Measurements from ENCODE around the gene HINT2.

The HINT2 gene

DNA sequence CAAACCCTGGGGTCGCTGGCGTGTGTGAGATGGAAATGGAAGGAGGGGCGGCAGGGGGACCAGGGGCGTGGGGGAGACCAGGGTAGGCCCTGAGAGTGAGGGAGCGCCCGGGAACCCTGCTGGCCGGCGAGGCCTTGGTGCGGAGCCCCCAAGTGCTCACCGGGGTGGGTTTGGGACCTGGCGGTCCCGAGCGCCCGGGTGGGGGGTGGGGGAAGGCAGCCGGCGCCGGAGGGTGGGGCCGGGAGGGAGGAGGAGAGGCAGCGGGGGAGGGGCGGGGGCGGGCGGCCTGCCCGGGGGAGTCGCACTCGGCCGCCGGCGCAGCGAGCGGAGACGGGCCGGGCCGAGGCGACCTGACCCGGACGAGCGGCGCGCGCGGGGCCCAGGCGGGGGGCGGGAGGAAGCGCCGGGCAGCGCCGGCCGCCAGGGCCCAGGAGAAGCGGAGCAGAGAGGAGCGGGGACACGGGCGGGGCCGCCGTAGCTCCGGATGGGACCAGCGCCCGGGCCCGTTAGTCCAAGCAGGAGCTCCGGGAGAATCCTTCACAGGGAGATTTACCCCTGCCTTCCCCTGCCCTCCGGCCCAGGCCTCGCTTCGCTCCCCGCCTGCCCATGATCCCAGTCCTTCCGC lies 23.4 kb downstream of the HINT2 start, which contains the start of gene NPR2:
TSS of gene NPR2 (plus strand) at position 295 of the 625 bp plus-strand sequence. CDS start 818 bp downstream, outside the sequence.
- TF ChIP-seq TARDBP (IDR thresholded peaks at IDR 0.05) (no peak), CTBP1 (IDR thresholded peaks at IDR 0.05; ENCODE audit: borderline replicate concordance) (no peak), SP1 (IDR thresholded peaks at IDR 0.05) (no peak)
- DNase-seq (ENCODE audit: extremely low spot score): no peak
- ChIA-PET POLR2A (no interaction called here), CTCF (no interaction called here)

- POLR2A ChIA-PET: interaction anchor here (1.2 kb wide), 1 partner anchor 24 kb away, joined by 8 read pairs; the partner anchor contains the start of gene HINT2
- CTCF ChIA-PET: interaction anchor here (0.6 to 1.4 kb wide), 11 partner anchors 10 to 1671 kb away, joined by 3 to 16 read pairs (median 3); partner anchors contain the start of gene SPAG8
- TF ChIP-seq NFRKB (IDR thresholded peaks at IDR 0.05) (no peak), L3MBTL2 (conservative IDR thresholded peaks at IDR 0.05) (no peak), FOXK2 (IDR thresholded peaks at IDR 0.05) (no peak), TARDBP (IDR thresholded peaks at IDR 0.05) (no peak), FOXA1 (IDR thresholded peaks at IDR 0.05) (no peak), ELF4 (IDR thresholded peaks at IDR 0.05) (no peak), LEF1 (IDR thresholded peaks at IDR 0.05; ENCODE audit: borderline replicate concordance) (no peak)
- TF ChIP-seq, protein P1, sequence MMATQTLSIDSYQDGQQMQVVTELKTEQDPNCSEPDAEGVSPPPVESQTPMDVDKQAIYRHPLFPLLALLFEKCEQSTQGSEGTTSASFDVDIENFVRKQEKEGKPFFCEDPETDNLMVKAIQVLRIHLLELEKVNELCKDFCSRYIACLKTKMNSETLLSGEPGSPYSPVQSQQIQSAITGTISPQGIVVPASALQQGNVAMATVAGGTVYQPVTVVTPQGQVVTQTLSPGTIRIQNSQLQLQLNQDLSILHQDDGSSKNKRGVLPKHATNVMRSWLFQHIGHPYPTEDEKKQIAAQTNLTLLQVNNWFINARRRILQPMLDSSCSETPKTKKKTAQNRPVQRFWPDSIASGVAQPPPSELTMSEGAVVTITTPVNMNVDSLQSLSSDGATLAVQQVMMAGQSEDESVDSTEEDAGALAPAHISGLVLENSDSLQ (IDR thresholded peaks at IDR 0.05): no peak
- DNase-seq (ENCODE audit: extremely low spot score): peak; percentile 88
Observed at GRCh38 chr9:35790385-35791296, 24.2 kb downstream of the HINT2 start.

- POLR2A ChIA-PET: interaction anchor here (1.2 kb wide), 1 partner anchor 24 kb away, joined by 8 read pairs; the partner anchor contains the start of gene HINT2
- DNase-seq (ENCODE audit: extremely low spot score): no peak
- TF ChIP-seq LEF1 (IDR thresholded peaks at IDR 0.05; ENCODE audit: borderline replicate concordance) (no peak), L3MBTL2 (conservative IDR thresholded peaks at IDR 0.05) (no peak), ARNT (IDR thresholded peaks at IDR 0.05) (no peak), ELF4 (IDR thresholded peaks at IDR 0.05) (no peak)
- TF ChIP-seq, protein P1 (IDR thresholded peaks at IDR 0.05): no peak
- CTCF ChIA-PET: interaction anchor here (0.6 to 1.4 kb wide), 10 partner anchors 9 to 1672 kb away, joined by 3 to 16 read pairs (median 4); partner anchors contain the start of gene SPAG8
Observed at GRCh38 chr9:35790025-35790384, 24.8 kb downstream of the HINT2 start.

- CTCF ChIA-PET: interaction anchor here (0.6 to 1.4 kb wide), 6 partner anchors 9 to 93 kb away, joined by 3 to 16 read pairs (median 4); partner anchors contain the start of gene SPAG8
- no peak for DNase-seq (ENCODE audit: extremely low spot score)
- POLR2A ChIA-PET: interaction anchor here (1.2 kb wide), 1 partner anchor 25 kb away, joined by 8 read pairs; the partner anchor contains the start of gene HINT2
- TF ChIP-seq L3MBTL2 (conservative IDR thresholded peaks at IDR 0.05): no peak
- no peak for TF ChIP-seq CTBP1 (IDR thresholded peaks at IDR 0.05; ENCODE audit: borderline replicate concordance)
- TF ChIP-seq FOXA1 (IDR thresholded peaks at IDR 0.05): no peak
- no peak for TF ChIP-seq LEF1 (IDR thresholded peaks at IDR 0.05; ENCODE audit: borderline replicate concordance)
- no peak for TF ChIP-seq FOXK2 (IDR thresholded peaks at IDR 0.05)
- no peak for TF ChIP-seq NFRKB (IDR thresholded peaks at IDR 0.05)
- TF ChIP-seq ELF4 (IDR thresholded peaks at IDR 0.05): no peak
- TF ChIP-seq, protein P1 (IDR thresholded peaks at IDR 0.05): no peak
- no peak for TF ChIP-seq HDGF (IDR thresholded peaks at IDR 0.05; ENCODE audit: borderline replicate concordance)
Observed at GRCh38 chr9:35789541-35789940, 25.3 kb downstream of the HINT2 start.

GRCh38 chr9:35783418-35783817 lies 31.4 kb downstream of the HINT2 start:
- no peak for TF ChIP-seq ARNT (IDR thresholded peaks at IDR 0.05)
- TF ChIP-seq ZNF384 (IDR thresholded peaks at IDR 0.05): no peak
- TF ChIP-seq SP1 (IDR thresholded peaks at IDR 0.05): no peak
- no peak for TF ChIP-seq HDGF (IDR thresholded peaks at IDR 0.05; ENCODE audit: borderline replicate concordance)
- TF ChIP-seq FOXK2 (IDR thresholded peaks at IDR 0.05): no peak
- no peak for TF ChIP-seq FOXM1 (IDR thresholded peaks at IDR 0.05; ENCODE audit: borderline replicate concordance)
- TF ChIP-seq LEF1 (IDR thresholded peaks at IDR 0.05; ENCODE audit: borderline replicate concordance): no peak
- TF ChIP-seq BHLHE40 (IDR thresholded peaks at IDR 0.05; ENCODE audit: borderline replicate concordance): no peak
- DNase-seq (ENCODE audit: extremely low spot score): no peak
- CTCF ChIA-PET: no interaction called here
- POLR2A ChIA-PET: no interaction called here

DNA sequence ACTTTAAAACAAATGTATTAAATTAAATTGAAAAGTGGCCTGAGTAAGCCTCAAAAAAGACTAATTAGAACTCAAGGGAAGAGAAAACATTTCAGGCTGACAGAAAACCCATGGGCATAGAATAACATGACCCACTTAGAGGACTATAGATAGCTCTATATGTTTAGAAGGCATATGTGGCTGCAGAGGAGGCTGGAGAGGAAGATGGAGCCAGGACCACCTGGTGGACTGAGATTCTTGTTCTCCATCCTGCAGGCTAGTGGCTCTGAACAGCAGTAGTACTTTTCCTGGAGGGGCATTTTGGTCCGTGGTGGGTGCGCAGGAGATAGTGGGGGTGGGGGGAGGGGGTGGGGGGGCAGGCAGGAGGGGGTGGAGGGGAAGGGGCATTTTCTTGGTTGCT lies 33.8 kb downstream of the HINT2 start:
- ChIA-PET CTCF (interaction anchor here (1.1 kb wide), 1 partner anchor 9 kb away, joined by 3 read pairs; no protein-coding TSS in a partner anchor), POLR2A (no interaction called here)
- DNase-seq (ENCODE audit: extremely low spot score): no peak
- TF ChIP-seq TARDBP (IDR thresholded peaks at IDR 0.05): no peak
- no peak for TF ChIP-seq LEF1 (IDR thresholded peaks at IDR 0.05; ENCODE audit: borderline replicate concordance)
- TF ChIP-seq ELF4 (IDR thresholded peaks at IDR 0.05): no peak
- TF ChIP-seq FOXA1 (IDR thresholded peaks at IDR 0.05): no peak
- TF ChIP-seq CTBP1 (IDR thresholded peaks at IDR 0.05; ENCODE audit: borderline replicate concordance): no peak
- TF ChIP-seq, protein P1 (IDR thresholded peaks at IDR 0.05): no peak
- TF ChIP-seq L3MBTL2 (conservative IDR thresholded peaks at IDR 0.05): no peak
- TF ChIP-seq ZNF384 (IDR thresholded peaks at IDR 0.05): no peak
- no peak for TF ChIP-seq ARNT (IDR thresholded peaks at IDR 0.05)
- TF ChIP-seq FOXK2 (IDR thresholded peaks at IDR 0.05): no peak
